Activated CD4-positive, alpha-beta T cell treated with anti-CD3 and anti-CD28 coated beads, Interleukin-2, amount 10 ng/mL, durations not matched to agents 24 days and 14 days (primary cell): Measurements from ENCODE around the gene FRRS1L. TPM values are rescaled to one million over a fixed set of nuclear protein-coding genes. Genes with fewer than 3 reads are reported as not detected.
A peak's percentile ranks its signal among the peaks of the same experiment; 100 is the strongest.

ENCODE experiments used
- DNase-seq: peaks from one replicate; pipeline ENCODE4 v3.0.0; 2022
- H3K27ac Mint-ChIP-seq: one replicate; pipeline ENCODE4 v1.8.0; 2022; ENCODE audit warnings: mild to moderate bottlenecking, mixed read lengths
- H3K27me3 Mint-ChIP-seq: one replicate; pipeline ENCODE4 v1.8.0; 2022; ENCODE audit warnings: mixed read lengths
- H3K36me3 Mint-ChIP-seq: one replicate; pipeline ENCODE4 v1.8.0; 2022; ENCODE audit warnings: low read depth, mild to moderate bottlenecking, mixed read lengths
- H3K4me1 Mint-ChIP-seq: one replicate; pipeline ENCODE4 v1.8.0; 2021; ENCODE audit warnings: mixed read lengths
- H3K4me3 Mint-ChIP-seq: one replicate; pipeline ENCODE4 v1.8.0; 2022; ENCODE audit warnings: mild to moderate bottlenecking, moderate library complexity, mixed read lengths
- H3K9me3 Mint-ChIP-seq: one replicate; pipeline ENCODE4 v1.8.0; 2021; ENCODE audit warnings: mixed read lengths
- intact Hi-C: fragments of 100-400 bp; cut with micrococcal nuclease; formaldehyde crosslinking; loops from one replicate; pipeline ENCODE4 v1.15.1; 2023
- total RNA-seq: library from RNA; stranded (reverse); gene quantifications from 2 replicates; pipeline ENCODE4 v1.2.3, GENCODE V29; 2022

FRRS1L gene
- total RNA-seq, 1 donor from 2014 or later, result not detected

DNA sequence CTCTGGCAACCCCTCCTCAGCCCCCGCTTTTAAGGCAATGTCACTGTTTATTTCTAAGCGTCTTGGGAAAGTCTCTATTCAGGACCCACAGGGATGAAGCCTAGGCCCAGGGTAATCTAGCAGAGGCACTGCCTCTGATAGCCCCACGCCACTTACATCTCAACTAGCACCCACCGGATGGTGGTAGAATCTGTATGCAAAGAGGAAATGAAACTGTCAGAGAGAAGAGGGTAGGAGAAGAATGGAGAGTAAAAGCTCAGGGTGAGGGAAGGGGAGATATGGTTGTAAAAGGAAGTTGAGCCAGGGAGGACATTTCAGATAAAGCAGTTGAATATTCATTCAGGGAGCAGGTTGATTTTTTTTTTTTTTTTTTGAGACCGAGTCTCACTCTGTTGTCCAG lies 3.0 kb downstream of the FRRS1L start:
- Mint-ChIP-seq H3K4me1 (peaks cover 2% of the 10 kb centered on the region), H3K9me3 (peaks cover 7% of the 10 kb centered on the region), H3K36me3 (no peaks in the 10 kb centered on the region), H3K27me3 (peaks cover 52% of the 10 kb centered on the region), H3K4me3 (no peak overlapping the region), H3K27ac (no peak overlapping the region)
- DNase-seq, result no peak
- intact Hi-C loops, result no loop called here

DNA sequence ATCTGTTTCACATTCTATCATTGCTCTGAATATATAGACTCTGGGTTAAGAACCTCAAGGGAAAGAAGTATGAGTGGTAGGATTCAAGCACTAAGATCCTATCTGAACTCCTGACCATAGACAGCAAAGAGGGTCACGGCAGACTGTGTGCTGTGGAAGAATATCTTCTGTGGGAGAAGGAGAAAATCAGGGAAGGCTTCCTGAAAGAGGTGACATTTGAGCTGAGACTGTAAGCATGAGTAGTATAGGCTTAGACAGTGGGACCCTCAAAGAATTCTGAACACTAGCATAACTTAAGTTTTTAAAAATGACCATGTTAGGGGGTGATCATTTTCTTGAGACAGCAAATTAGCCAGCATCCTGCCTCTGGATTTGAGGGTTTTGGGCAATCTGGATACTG lies 3.9 kb downstream of the FRRS1L start:
- no peaks in the 10 kb centered on the region for H3K36me3 Mint-ChIP-seq
- H3K4me3 Mint-ChIP-seq, result no peak overlapping the region
- no peak overlapping the region for H3K27ac Mint-ChIP-seq
- peaks cover 53% of the 10 kb centered on the region for H3K27me3 Mint-ChIP-seq
- intact Hi-C loops, result no loop called here
- no peak for DNase-seq
- H3K9me3 Mint-ChIP-seq, result peaks cover 7% of the 10 kb centered on the region
- peaks cover 2% of the 10 kb centered on the region for H3K4me1 Mint-ChIP-seq

DNA sequence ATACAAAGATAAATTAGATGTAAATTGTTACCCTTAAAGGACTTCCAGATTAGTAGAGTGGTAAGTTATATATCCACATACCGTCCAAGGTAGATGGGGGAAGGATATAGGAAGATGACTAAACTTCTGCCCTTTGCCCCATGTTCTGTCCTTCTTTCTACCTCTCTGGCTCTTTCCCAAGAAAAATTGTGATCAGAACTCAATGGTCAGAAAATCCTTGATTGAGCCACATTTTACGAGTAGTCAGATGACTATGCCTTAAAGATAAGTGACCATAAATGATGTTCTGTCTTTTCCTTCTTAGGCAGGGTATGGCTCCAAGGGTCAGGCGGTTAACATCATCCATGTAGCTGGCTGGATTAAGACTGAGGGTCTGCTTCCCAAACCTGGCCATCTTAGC lies 4.4 kb downstream of the FRRS1L start:
- Mint-ChIP-seq H3K4me3 (no peak overlapping the region), H3K27ac (no peak overlapping the region), H3K27me3 (peaks cover 52% of the 10 kb centered on the region), H3K4me1 (peaks cover 2% of the 10 kb centered on the region), H3K36me3 (no peaks in the 10 kb centered on the region), H3K9me3 (peaks cover 7% of the 10 kb centered on the region)
- intact Hi-C loops, result no loop called here
- no peak for DNase-seq

DNA sequence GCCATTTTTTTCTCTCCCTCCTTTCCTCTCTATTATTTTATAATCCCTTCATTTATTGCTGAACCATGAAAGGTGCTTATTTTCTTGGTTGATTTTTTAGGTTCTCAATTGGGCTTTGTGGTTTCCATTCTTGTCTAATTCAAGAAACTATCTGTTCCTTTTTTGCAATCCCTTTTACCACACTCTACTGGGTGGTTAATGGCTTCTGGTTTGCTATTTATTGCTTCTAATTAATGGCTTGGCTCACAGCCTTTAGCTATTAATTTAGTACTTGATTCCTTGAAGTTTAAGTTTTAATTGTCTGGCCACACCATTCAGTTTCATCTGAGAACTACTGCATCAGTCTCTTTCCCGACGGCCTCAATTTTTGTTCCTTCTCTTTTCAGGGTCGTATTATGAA lies 5.6 kb downstream of the FRRS1L start:
- no peaks in the 10 kb centered on the region for H3K4me1 Mint-ChIP-seq
- intact Hi-C loops, result no loop called here
- no peak overlapping the region for H3K27ac Mint-ChIP-seq
- H3K9me3 Mint-ChIP-seq, result peaks cover 7% of the 10 kb centered on the region
- DNase-seq, result no peak
- no peak overlapping the region for H3K4me3 Mint-ChIP-seq
- peaks cover 50% of the 10 kb centered on the region for H3K27me3 Mint-ChIP-seq
- H3K36me3 Mint-ChIP-seq, result no peaks in the 10 kb centered on the region

DNA sequence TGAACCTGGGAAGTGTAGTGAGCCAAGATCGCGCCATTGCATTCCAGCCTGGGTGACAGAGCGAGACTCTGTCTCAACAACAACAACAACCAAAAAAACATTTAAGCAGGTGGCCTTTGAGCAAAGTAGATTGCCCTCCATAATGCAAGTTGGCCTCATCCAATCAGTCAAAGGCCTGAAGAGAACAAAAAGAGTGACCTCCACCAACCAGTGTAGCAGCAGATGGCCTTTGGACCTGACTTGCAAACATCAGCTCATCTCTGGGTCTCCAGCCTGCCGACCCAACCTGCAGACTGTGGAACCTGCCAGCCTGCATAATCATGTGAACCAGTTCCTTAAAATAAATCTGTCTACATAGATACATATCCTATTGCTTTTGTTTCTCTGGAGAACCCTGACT lies 7.5 kb downstream of the FRRS1L start:
- Mint-ChIP-seq H3K27ac (no peak overlapping the region), H3K4me1 (no peaks in the 10 kb centered on the region), H3K4me3 (no peak overlapping the region), H3K9me3 (no peaks in the 10 kb centered on the region), H3K36me3 (no peaks in the 10 kb centered on the region), H3K27me3 (peaks cover 34% of the 10 kb centered on the region)
- no peak for DNase-seq
- intact Hi-C loops, result no loop called here

DNA sequence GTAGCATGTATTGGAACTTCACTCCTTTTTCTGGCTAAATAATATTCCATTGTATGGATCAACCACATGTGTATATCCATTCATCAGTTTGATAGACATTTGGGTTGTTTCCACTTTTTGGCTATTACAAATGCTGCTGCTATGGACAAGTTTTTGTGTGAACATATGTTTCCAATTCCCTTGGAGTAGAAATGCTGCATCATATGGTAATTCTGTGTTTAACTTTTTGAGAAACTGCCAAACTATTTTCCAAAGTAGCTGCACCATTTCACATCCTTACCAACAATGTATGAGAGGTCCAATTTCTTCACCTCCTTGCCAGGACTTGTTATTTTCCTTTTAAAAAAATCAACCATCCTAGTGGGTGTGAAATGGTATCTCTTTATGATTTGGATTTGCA lies 8.4 kb downstream of the FRRS1L start:
- H3K27me3 Mint-ChIP-seq, result peaks cover 29% of the 10 kb centered on the region
- intact Hi-C loops, result no loop called here
- H3K4me1 Mint-ChIP-seq, result no peaks in the 10 kb centered on the region
- DNase-seq, result no peak
- H3K4me3 Mint-ChIP-seq, result no peak overlapping the region
- H3K27ac Mint-ChIP-seq, result no peak overlapping the region
- H3K9me3 Mint-ChIP-seq, result no peaks in the 10 kb centered on the region
- H3K36me3 Mint-ChIP-seq, result no peaks in the 10 kb centered on the region

DNA sequence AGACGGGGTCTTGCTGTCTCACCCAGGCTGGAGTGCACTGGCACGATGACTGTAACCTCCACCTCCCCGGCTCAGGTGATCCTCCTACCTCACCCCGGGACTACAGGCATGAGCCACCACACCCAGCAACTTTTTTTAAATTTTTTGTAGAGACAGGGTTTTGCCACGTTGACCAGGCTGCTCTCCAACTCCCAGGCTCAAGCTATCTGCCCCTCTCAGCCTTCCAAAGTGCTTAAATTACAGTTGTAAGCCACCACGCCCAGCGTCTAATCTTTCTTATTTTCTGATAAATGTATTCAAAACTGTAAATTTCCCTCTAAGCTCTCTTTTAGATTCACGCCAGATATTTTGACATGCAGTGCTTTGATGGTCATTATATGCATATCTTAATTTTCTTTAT lies 10.3 kb downstream of the FRRS1L start:
- H3K9me3 Mint-ChIP-seq, result peaks cover 2% of the 10 kb centered on the region
- DNase-seq, result no peak
- H3K36me3 Mint-ChIP-seq, result no peaks in the 10 kb centered on the region
- H3K4me1 Mint-ChIP-seq, result no peaks in the 10 kb centered on the region
- H3K4me3 Mint-ChIP-seq, result no peak overlapping the region
- peaks cover 17% of the 10 kb centered on the region for H3K27me3 Mint-ChIP-seq
- intact Hi-C loops, result no loop called here
- H3K27ac Mint-ChIP-seq, result no peak overlapping the region

DNA sequence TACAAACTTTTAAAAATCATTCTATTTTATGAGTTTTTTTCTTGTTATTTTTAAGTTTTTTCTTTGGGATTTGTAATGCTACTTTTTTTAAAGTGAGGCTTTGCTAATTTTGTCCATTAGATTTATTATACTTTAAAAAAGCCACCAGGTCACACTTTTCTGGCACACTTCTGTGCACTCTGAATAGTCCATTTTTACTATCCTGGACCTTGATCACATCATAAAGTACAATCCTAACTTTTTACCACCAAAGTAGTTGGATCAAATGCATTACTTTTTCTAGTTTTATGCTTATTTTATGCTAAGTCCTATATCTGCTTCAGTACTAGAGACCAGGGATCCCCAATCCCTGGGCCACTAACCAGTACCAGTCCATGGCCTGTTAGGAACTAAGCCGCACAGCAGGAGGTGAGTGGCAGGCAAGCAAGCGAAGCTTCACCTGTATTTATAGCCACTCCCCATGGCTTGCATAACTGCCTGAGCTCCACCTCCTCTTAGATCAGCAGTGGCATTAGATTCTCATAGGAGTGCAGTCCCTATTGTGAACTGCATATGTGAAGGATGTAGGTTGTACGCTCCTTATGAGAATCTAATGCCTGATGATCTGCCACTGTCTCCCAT lies 16.0 kb downstream of the FRRS1L start:
- Mint-ChIP-seq H3K27ac (no peak overlapping the region), H3K9me3 (peaks cover 4% of the 10 kb centered on the region), H3K4me1 (no peaks in the 10 kb centered on the region), H3K4me3 (no peak overlapping the region), H3K27me3 (peaks cover 13% of the 10 kb centered on the region), H3K36me3 (no peaks in the 10 kb centered on the region)
- intact Hi-C loops, result no loop called here
- DNase-seq, result no peak

DNA sequence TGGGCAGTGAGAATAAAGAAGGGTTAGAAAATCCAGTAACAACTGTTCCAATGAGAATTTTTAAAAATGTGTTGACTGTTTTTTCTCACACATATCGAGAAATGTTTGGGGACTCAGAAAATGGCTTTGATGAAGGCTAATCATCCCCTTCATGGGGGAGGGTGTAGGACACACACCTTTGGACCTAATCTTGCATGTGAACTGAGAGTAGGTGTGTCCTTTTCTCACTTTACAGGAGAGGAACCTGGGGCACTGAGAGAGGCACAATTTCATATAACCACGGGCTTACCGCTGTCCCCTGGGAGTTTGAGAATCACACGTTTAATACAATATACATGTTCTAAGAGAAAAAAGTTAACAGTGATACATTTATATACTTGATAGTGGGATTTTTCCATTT lies 17.3 kb downstream of the FRRS1L start:
- intact Hi-C loops, result no loop called here
- no peak for DNase-seq
- H3K27me3 Mint-ChIP-seq, result peaks cover 14% of the 10 kb centered on the region
- no peaks in the 10 kb centered on the region for H3K4me1 Mint-ChIP-seq
- H3K27ac Mint-ChIP-seq, result no peak overlapping the region
- peaks cover 4% of the 10 kb centered on the region for H3K9me3 Mint-ChIP-seq
- H3K36me3 Mint-ChIP-seq, result no peaks in the 10 kb centered on the region
- no peak overlapping the region for H3K4me3 Mint-ChIP-seq

DNA sequence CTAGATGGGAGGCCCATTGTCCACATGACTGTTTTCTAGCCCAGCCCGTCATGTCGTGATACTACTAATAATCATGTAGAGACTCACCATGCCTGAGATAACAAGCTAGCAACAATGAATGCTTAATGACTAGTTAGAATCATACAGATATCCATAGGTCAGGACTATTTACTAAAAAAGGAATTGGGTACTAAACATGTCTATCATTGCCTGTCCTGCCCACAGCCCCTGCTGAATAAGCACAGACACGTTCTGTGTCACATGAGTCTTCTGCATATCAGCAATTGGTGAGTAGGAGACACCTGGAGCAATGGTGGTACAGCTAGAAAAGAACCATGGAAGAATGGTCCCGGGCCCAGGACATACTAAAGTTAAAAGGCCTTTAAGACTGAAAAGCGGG lies 18.0 kb downstream of the FRRS1L start:
- Mint-ChIP-seq H3K4me3 (no peak overlapping the region), H3K27ac (no peak overlapping the region), H3K4me1 (peaks cover 2% of the 10 kb centered on the region), H3K36me3 (no peaks in the 10 kb centered on the region), H3K9me3 (peaks cover 4% of the 10 kb centered on the region), H3K27me3 (peaks cover 14% of the 10 kb centered on the region)
- no peak for DNase-seq
- intact Hi-C loops, result no loop called here

DNA sequence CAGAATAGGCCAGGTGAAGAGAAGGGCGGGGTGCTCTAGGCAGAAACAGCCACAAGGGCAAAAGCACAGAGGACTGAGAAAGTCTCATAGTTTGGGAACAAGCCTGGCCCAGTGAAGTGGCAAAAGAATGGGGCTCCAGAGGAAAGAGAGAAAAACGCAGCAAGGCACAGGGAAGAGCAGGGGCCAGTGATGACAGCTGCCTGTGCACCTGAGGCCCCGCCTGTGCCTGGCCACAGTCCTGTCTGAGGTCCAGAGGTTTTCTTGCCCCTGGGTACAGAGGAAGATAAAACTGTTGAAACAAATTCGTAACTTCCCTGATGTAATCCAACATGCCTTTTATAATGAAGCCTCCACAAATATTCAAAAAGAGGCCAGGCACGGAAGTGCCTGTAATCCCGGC lies 22.0 kb downstream of the FRRS1L start:
- no peak for DNase-seq
- H3K27ac Mint-ChIP-seq, result no peak overlapping the region
- no peaks in the 10 kb centered on the region for H3K9me3 Mint-ChIP-seq
- peaks cover 23% of the 10 kb centered on the region for H3K27me3 Mint-ChIP-seq
- H3K4me1 Mint-ChIP-seq, result peaks cover 5% of the 10 kb centered on the region
- intact Hi-C loops, result no loop called here
- H3K4me3 Mint-ChIP-seq, result no peak overlapping the region
- no peaks in the 10 kb centered on the region for H3K36me3 Mint-ChIP-seq

DNA sequence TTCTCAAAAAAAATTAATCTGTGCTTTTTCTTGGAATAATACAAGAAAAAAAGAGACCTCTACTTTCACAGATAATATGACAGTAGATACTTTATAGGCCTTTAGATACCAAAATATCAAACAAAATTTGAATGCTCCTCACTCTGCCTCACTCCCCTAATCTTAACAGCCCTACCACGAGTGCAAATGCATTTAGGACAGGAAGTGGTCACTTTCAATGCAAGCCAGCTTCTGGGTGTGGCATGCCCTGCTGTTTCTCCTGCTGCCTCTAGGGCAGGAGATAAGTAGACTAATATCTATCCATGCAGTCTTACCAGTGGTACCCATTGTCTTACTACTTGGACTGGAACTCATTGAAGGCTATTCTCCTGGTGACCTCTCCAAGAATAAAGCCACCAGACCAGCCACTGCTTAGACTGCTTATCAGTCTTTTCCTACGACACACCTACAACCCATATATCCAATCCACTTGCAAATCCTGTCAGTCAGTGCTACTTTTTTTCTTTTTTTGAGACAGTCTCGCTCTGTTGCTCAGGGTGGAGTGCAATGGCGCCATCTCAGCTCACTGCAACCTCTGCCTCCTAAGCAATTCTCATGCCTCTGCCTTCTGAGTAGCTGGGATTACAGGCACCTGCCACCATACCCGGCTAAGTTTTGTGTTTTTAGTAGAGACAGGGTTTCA lies 23.0 kb downstream of the FRRS1L start:
- H3K9me3 Mint-ChIP-seq, result no peaks in the 10 kb centered on the region
- no peaks in the 10 kb centered on the region for H3K36me3 Mint-ChIP-seq
- peak; percentile 65 for DNase-seq
- intact Hi-C loops, result no loop called here
- H3K4me3 Mint-ChIP-seq, result no peak overlapping the region
- peaks cover 25% of the 10 kb centered on the region for H3K27me3 Mint-ChIP-seq
- no peak overlapping the region for H3K27ac Mint-ChIP-seq
- H3K4me1 Mint-ChIP-seq, result peaks cover 5% of the 10 kb centered on the region

DNA sequence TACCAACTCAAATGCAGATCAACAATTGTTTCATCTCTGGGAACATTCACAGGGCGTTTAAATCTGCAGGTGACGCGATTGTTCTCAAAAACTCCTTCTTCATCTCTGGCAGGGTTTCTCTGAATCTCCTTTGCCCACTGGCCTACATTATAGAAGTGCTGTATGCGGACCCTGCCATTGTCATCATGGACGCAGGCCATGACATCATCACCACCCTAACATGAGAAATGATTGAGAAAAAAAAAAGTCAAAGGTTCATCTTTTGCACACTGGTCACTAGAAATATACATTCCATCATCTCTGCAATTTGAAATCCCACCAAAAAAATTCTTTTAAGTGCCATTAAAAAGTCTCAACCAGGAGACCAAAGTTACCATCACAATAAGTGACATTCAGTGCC lies 25.7 kb downstream of the FRRS1L start:
- Mint-ChIP-seq H3K27ac (no peak overlapping the region), H3K4me1 (peaks cover 5% of the 10 kb centered on the region), H3K27me3 (peaks cover 25% of the 10 kb centered on the region), H3K9me3 (no peaks in the 10 kb centered on the region), H3K4me3 (no peak overlapping the region), H3K36me3 (no peaks in the 10 kb centered on the region)
- intact Hi-C loops, result no loop called here
- no peak for DNase-seq

DNA sequence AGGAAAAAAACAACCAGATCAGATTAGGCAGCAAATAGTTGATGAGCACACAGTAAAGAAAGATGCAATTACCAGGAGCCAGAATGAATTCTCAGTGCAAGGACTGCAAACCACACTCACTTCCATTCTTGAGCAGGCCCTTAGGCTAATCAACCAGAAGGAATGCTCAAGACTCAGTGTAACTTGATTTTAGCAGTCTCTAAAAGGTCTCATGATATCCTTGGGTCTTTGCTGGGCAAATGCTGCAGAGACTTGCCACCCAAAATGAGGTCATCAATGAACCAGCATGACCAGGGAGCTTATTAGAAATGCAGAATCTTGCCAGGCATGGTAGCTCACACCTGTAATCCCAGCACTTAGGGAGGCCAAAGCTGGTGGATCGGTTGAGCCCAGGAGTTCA lies 27.2 kb downstream of the FRRS1L start:
- Mint-ChIP-seq H3K27ac (no peak overlapping the region), H3K9me3 (no peaks in the 10 kb centered on the region), H3K4me3 (no peak overlapping the region), H3K27me3 (peaks cover 22% of the 10 kb centered on the region), H3K4me1 (peaks cover 5% of the 10 kb centered on the region), H3K36me3 (no peaks in the 10 kb centered on the region)
- no peak for DNase-seq
- intact Hi-C loops, result no loop called here

DNA sequence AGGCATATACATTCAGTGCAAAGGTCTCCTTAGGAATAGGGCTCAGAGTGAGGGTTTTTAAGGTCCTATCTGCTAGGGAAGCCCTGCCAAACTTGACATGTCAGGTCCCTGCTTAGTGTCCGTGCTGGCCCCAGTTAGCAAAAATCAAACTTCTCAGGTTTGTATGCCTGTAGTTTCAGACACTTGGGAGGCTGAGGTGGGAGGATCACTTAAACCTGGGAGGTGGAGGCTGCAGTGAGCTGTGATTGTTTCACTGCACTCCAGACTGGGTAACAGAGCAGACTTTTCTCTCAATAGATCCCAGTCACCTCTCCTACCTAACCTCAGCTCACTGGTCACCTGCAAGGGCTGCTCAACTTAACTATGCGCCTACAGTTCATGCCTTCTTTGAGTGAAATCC lies 28.6 kb downstream of the FRRS1L start:
- DNase-seq, result no peak
- intact Hi-C loops, result no loop called here
- H3K4me1 Mint-ChIP-seq, result no peaks in the 10 kb centered on the region
- H3K9me3 Mint-ChIP-seq, result no peaks in the 10 kb centered on the region
- H3K27ac Mint-ChIP-seq, result no peak overlapping the region
- no peaks in the 10 kb centered on the region for H3K36me3 Mint-ChIP-seq
- no peak overlapping the region for H3K4me3 Mint-ChIP-seq
- H3K27me3 Mint-ChIP-seq, result peaks cover 24% of the 10 kb centered on the region
